ENCODE measurements around the gene CNTNAP2. TPM values are rescaled to one million over a fixed set of nuclear protein-coding genes. Genes with fewer than 3 reads are reported as not detected.

The CNTNAP2 gene
- total and polyA plus RNA-seq, 2 of the 13 experiments (the other 11 are each of a cell fraction or from before 2014, with no cell fraction given) = 0.40 to 0.42 TPM

- TF ChIP-seq ZNF552 (CRISPR knock-in tag; IDR thresholded peaks at IDR 0.05; ENCODE audit: borderline replicate concordance) (no peak), ZFP36 (IDR thresholded peaks at IDR 0.05; ENCODE audit: borderline replicate concordance, low read depth, low read length, partially characterized antibody) (no peak), SRF (IDR thresholded peaks at IDR 0.05; ENCODE audit: low read depth, low read length) (no peak), ZNF563 (CRISPR knock-in tag; IDR thresholded peaks at IDR 0.05) (no peak), FOXA1 (IDR thresholded peaks at IDR 0.05) (no peak), FOXA1 (CRISPR knock-in tag; IDR thresholded peaks at IDR 0.05) (no peak), ZNF276 (CRISPR knock-in tag; IDR thresholded peaks at IDR 0.05; ENCODE audit: low read depth) (no peak), FOXO1 (CRISPR knock-in tag; IDR thresholded peaks at IDR 0.05) (no peak), SATB2 (CRISPR knock-in tag; IDR thresholded peaks at IDR 0.05) (no peak)
Observed at GRCh38 chr7:148022832-148023231, 1906.2 kb downstream of the CNTNAP2 start (continued).

DNA sequence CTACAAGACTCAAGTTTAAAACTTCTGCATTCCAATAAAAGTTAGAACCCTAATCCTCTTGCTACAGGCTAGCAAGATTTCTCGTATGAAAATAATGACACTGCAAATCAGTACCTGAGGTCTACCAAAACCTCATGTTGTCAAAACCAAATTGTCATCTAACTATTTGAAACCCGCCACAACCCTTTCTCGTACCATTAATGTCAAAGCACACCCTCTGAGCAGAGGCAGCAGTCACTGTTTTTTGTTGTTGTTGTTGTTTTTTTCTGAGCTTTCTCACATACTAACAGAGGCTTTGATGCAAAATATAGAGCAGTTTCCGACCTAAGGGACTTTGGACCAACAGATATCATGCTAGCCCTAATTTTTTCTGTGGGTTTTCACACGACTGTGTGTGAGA is 1910.1 kb downstream of the CNTNAP2 start:
- in situ Hi-C loops (cut with HindIII; ENCODE audit: extremely low pct_ligation_motif_present, low pct_unique_long_range_greater_than_20kb) (no loop called here), intact Hi-C loops (cut with micrococcal nuclease; ENCODE audit: unreplicated experiment) (no loop called here)
- Histone ChIP-seq H3K4me2 (ENCODE audit: low read depth, low read length) (no peak overlapping the region), H3K36me3 (replicated peaks in 1 of 2; ENCODE audit: control insufficient read depth in 1 of 2, insufficient read depth in 2 of 2, low read length in 2 of 2) (no peaks in the 10 kb centered on the region), H3K9ac (ENCODE audit: insufficient read depth, low read depth, low read length) (no peak overlapping the region), H3K27ac (ENCODE audit: extremely low read length, insufficient read depth, low read length) (no peak overlapping the region), H3K4me1 (ENCODE audit: insufficient read depth, low read length) (no peaks in the 10 kb centered on the region), H3K27me3 (ENCODE audit: control insufficient read depth in 1 of 2, insufficient read depth in 2 of 2, low read length in 2 of 2) (0 out of 5 replicates have a peak, but pooled peaks cover 0 to under 1% of the 10 kb centered on the region in 2 experiments), H2AFZ (ENCODE audit: low read length) (no peak overlapping the region), H3K79me2 (ENCODE audit: insufficient read depth, low read length) (no peaks in the 10 kb centered on the region), H3K4me3 (replicated peaks in 1 of 3; ENCODE audit: insufficient read depth in 1 of 3, low read depth in 2 of 3, low read length in 3 of 3) (no peak overlapping the region), H3K9me3 (ENCODE audit: low read length) (no peaks in the 10 kb centered on the region), H4K20me1 (ENCODE audit: insufficient read depth, low read length) (no peaks in the 10 kb centered on the region)
- no peak for ATAC-seq
- ChIA-PET POLR2A (no interaction called here), CTCF (ENCODE audit: low intra/inter-chr PET ratio, low total read pairs) (no interaction called here)
- no peak for DNase-seq (ENCODE audit: low spot score)
- 3% methylated on average over 5 of the region's 5 CpGs for WGBS (ENCODE audit: low lambda C conversion rate)
- FAIRE-seq = no peak
- no TSS peak for BruUV-seq (replicated peaks)
- TF ChIP-seq MATR3 (CRISPR knock-in tag; IDR thresholded peaks at IDR 0.05) (no peak), SIN3A (IDR thresholded peaks at IDR 0.05; ENCODE audit: borderline replicate concordance, low read depth, low read length) (no peak), ZNF3 (CRISPR knock-in tag; IDR thresholded peaks at IDR 0.05) (no peak), PCBP1 (IDR thresholded peaks at IDR 0.05; ENCODE audit: borderline replicate concordance, low read depth, low read length) (no peak), ZMAT3 (CRISPR knock-in tag; conservative IDR thresholded peaks at IDR 0.05) (no peak), ZNF782 (CRISPR knock-in tag; IDR thresholded peaks at IDR 0.05; ENCODE audit: borderline replicate concordance) (no peak), ZFP62 (CRISPR knock-in tag; IDR thresholded peaks at IDR 0.05) (no peak), EHMT2 (IDR thresholded peaks at IDR 0.05; ENCODE audit: borderline replicate concordance, low read depth, low read length) (no peak), HMGXB3 (CRISPR knock-in tag; IDR thresholded peaks at IDR 0.05; ENCODE audit: borderline replicate concordance) (no peak), MED8 (CRISPR knock-in tag; IDR thresholded peaks at IDR 0.05; ENCODE audit: insufficient replicate concordance) (no peak), ZNF773 (CRISPR knock-in tag; IDR thresholded peaks at IDR 0.05; ENCODE audit: borderline replicate concordance) (no peak)
